Measurements from ENCODE around the gene NUP210L. TPM values are rescaled to one million over a fixed set of nuclear protein-coding genes. Genes with fewer than 3 reads are reported as not detected.
"Not testable (repeated sequence)": the region's sequence is repeated elsewhere in the genome, so short reads cannot be mapped to it uniquely, and the experiment has no call there.

The NUP210L gene
- total and polyA plus RNA-seq, 5 donors = 0.09 to 0.88 (median 0.18) TPM; not detected in 1

- Histone ChIP-seq H3K4me1 (ENCODE audit: control insufficient read depth, insufficient read depth, low read length) (no peaks in the 10 kb centered on the region), H3K9me3 (ENCODE audit: control insufficient read depth, low read length) (no peaks in the 10 kb centered on the region), H3K27ac (ENCODE audit: low read length) (no peak overlapping the region), H3K27me3 (ENCODE audit: control insufficient read depth, insufficient read depth) (no peaks in the 10 kb centered on the region), H3K4me3 (ENCODE audit: low read length) (no peak overlapping the region)
- DNase-seq = no peak
- no peak for ATAC-seq
- intact Hi-C loops (cut with DNase I) = no loop called here
These were observed 15.8 kb upstream of the NUP210L start for GRCh38 chr1:154170547-154171222.

DNA sequence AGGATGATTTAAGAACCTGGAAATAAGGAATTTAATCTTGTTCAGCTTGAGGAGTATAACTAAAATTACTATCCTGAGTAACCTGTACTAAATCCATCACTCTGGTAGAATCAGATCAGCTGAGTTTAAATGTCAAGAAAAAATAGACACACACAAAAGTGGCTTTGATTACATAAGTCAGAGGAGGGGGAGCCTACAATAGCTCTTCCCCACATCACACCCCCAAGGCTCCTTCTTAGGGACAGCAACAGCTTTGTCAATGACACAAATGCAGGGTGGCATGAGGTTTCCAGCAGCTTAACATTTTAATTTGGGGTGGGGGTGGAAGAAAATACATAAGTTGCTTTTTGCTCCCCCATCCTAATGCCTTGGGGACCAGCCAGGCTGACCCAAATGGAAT lies 12.6 kb upstream of the NUP210L start:
- no peak for ATAC-seq
- Histone ChIP-seq H3K9me3 (ENCODE audit: control insufficient read depth, low read length) (no peaks in the 10 kb centered on the region), H3K4me3 (ENCODE audit: low read length) (no peak overlapping the region), H3K4me1 (ENCODE audit: control insufficient read depth, insufficient read depth, low read length) (no peaks in the 10 kb centered on the region), H3K27me3 (ENCODE audit: control insufficient read depth, insufficient read depth) (no peaks in the 10 kb centered on the region), H3K27ac (ENCODE audit: low read length) (no peak overlapping the region)
- intact Hi-C loops (cut with DNase I) = no loop called here
- DNase-seq = no peak

- DNase-seq (no peak), ATAC-seq (peak in 1 of 2 donors; percentile 14)
- Histone ChIP-seq H3K9me3 (ENCODE audit: control insufficient read depth, low read length) (no peaks in the 10 kb centered on the region), H3K27ac (ENCODE audit: low read length) (no peak overlapping the region), H3K4me1 (ENCODE audit: control insufficient read depth, insufficient read depth, low read length) (no peaks in the 10 kb centered on the region), H3K4me3 (ENCODE audit: low read length) (no peak overlapping the region), H3K27me3 (ENCODE audit: control insufficient read depth, insufficient read depth) (no peaks in the 10 kb centered on the region)
- intact Hi-C loops (cut with DNase I) = no loop called here
- WGBS = 71% methylated on average over 1 of the region's 1 CpG
These were observed 11.3 kb upstream of the NUP210L start for GRCh38 chr1:154166207-154166606.

GRCh38 chr1:154159554-154159953 lies 4.7 kb upstream of the NUP210L start:
- Histone ChIP-seq H3K27me3 (ENCODE audit: control insufficient read depth, insufficient read depth) (no peaks in the 10 kb centered on the region), H3K9me3 (ENCODE audit: control insufficient read depth, low read length) (no peaks in the 10 kb centered on the region), H3K4me1 (ENCODE audit: control insufficient read depth, insufficient read depth, low read length) (peaks cover 4% of the 10 kb centered on the region), H3K4me3 (ENCODE audit: low read length) (no peak overlapping the region), H3K27ac (ENCODE audit: low read length) (no peak overlapping the region)
- no peak for ATAC-seq
- DNase-seq = no peak
- intact Hi-C loops (cut with DNase I) = no loop called here

DNA sequence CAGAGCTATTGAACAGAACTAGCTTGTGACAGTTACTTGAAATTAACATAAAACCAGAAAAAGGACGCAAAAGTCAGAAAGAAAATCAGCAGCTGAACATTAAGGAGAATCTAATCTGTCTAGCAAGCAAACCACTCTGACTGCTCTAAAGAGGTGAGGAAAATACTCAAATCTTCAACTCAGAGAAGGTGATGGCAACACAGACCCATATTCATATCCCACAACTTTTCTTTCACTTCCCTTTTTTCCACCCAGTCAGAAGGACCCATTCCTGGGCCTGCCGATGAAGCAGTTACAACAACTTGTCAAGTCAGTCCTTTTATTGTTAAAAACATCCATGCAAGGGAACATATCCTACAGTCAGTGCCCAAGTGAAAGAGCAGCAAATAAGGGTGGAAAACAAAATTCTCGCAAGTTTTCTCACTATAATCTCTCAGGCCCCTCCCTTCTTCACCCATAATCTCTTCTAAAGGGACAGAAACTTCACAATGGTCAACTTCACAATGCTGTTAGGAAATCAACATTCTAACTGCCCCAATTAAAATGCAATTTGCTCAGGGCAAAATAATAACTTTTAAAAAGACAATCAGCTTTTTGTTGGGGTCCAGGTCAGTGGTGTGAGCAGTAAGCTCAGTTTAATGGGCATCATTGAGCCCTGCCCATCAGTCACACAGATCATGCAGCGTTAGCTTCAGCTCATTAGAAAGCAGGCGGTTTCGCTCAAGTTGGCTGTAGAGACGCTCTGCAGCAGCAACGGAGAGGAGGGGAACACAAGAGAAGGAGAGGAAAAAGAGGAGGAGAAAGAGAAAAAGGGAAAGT lies 3.6 kb upstream of the NUP210L start:
- Histone ChIP-seq H3K27ac (ENCODE audit: low read length) (no peak overlapping the region), H3K9me3 (ENCODE audit: control insufficient read depth, low read length) (no peaks in the 10 kb centered on the region), H3K4me1 (ENCODE audit: control insufficient read depth, insufficient read depth, low read length) (peaks cover 4% of the 10 kb centered on the region), H3K4me3 (ENCODE audit: low read length) (no peak overlapping the region), H3K27me3 (ENCODE audit: control insufficient read depth, insufficient read depth) (no peaks in the 10 kb centered on the region)
- no peak for DNase-seq
- 81% methylated on average over 8 of the region's 8 CpGs for WGBS
- no peak for ATAC-seq
- intact Hi-C loops (cut with DNase I) = no loop called here

DNA sequence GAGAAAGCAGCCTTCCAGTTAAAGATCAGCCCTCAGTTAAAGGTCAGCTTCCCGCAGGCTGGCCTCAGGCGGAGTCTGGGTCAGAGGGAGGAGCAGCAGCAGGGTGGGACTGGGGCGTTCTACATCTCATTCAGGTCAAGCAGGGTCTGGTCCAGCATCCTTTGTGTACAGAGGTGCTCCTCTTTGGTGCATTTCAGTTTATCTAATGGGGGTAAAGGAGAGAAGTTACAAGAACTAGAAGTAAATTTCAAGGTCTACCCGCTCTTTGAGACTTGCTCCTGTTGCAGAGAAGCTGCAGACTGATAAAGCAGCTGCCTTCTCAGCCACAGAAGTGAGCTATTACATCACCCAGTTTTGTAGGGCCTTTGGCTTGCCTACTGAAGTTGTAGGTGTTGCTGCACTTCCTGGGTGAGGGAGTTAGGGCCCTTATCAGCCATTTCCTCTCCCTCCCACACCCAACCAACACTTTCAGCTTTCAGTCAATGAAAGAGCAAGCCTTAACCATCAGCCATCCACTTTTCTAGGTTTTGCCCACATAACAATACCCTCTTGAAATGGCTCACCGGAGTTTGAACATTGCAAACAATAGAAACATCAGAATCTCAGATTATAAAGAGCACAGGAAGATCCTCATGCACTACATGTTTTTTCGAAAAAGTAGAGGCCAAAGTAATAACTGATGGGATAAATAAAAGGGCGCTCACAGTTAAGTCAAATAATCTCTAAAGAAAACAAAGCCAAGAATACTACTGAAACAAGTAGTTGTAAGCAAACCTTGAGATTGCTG lies 2.8 kb upstream of the NUP210L start:
- intact Hi-C loops (cut with DNase I) = no loop called here
- Histone ChIP-seq H3K4me1 (ENCODE audit: control insufficient read depth, insufficient read depth, low read length) (peaks cover 4% of the 10 kb centered on the region), H3K27me3 (ENCODE audit: control insufficient read depth, insufficient read depth) (no peaks in the 10 kb centered on the region), H3K27ac (ENCODE audit: low read length) (peak overlapping the region; percentile 48), H3K4me3 (ENCODE audit: low read length) (no peak overlapping the region), H3K9me3 (ENCODE audit: control insufficient read depth, low read length) (no peaks in the 10 kb centered on the region)
- DNase-seq (no peak), ATAC-seq (peak in 1 of 2 donors; percentile 5)
- WGBS = 66% methylated on average over 7 of the region's 7 CpGs

DNA sequence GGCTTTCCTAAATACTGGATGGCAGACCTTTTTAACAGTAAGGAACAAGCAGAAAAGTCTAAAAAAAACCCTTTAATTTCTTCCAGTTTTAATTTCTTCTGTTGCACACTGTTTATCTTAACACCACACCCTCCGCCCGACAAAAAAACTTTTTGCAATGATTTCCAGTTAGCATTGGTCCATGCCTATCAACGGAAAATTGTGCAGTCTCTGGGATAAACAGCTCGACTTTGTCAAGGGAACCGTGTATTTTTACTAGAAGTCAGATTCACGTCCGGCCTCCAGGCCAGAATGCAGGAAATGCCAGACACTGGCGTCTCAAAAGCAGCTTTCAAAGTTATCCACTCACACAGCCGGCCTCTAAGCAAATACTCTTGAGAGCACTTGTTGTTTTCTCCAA lies 378 bp upstream of the NUP210L start:
- Histone ChIP-seq H3K4me1 (ENCODE audit: control insufficient read depth, insufficient read depth, low read length) (peaks cover 4% of the 10 kb centered on the region), H3K27ac (ENCODE audit: low read length) (peak overlapping the region; percentile 29), H3K4me3 (ENCODE audit: low read length) (no peak overlapping the region), H3K27me3 (ENCODE audit: control insufficient read depth, insufficient read depth) (no peaks in the 10 kb centered on the region), H3K9me3 (ENCODE audit: control insufficient read depth, low read length) (no peaks in the 10 kb centered on the region)
- peak in 2 of 3 donors; percentile 33 to 81 for DNase-seq
- ATAC-seq = peak; percentile 76 to 85
- WGBS = 17% methylated on average over 9 of the region's 9 CpGs
- intact Hi-C loops (cut with DNase I) = no loop called here

DNA sequence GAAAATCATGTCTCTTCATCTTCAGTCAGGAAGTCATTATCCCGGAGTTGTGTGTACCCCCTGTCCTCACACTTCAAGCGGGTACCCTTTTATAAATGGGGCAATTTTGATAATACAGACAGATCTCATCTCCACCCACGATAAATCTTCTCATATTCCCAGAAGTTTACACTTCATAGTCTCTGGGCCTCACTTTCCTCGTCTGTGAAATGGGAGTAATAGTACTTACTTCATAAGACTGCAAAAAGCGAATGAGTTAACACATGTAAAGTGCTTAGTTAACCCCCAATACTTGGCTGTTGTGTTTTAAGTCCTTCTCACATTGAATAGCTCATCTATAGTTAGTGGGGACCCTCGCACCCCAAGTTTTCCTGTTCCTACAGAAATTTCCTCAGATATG lies 820 bp downstream of the NUP210L start:
- H3K9me3 ChIP-seq (ENCODE audit: control insufficient read depth, low read length) = no peaks in the 10 kb centered on the region
- H3K27ac ChIP-seq (ENCODE audit: low read length) = no peak overlapping the region
- WGBS = 93% methylated on average over 6 of the region's 6 CpGs
- DNase-seq (no peak), ATAC-seq (no peak)
- H3K4me3 ChIP-seq (ENCODE audit: low read length) = no peak overlapping the region
- peaks cover 4% of the 10 kb centered on the region for H3K4me1 ChIP-seq (ENCODE audit: control insufficient read depth, insufficient read depth, low read length)
- H3K27me3 ChIP-seq (ENCODE audit: control insufficient read depth, insufficient read depth) = no peaks in the 10 kb centered on the region
- intact Hi-C loops (cut with DNase I) = no loop called here

- Histone ChIP-seq H3K4me1 (ENCODE audit: control insufficient read depth, insufficient read depth, low read length) (no peaks in the 10 kb centered on the region), H3K9me3 (ENCODE audit: control insufficient read depth, low read length) (no peaks in the 10 kb centered on the region), H3K27ac (ENCODE audit: low read length) (no peak overlapping the region), H3K4me3 (ENCODE audit: low read length) (no peak overlapping the region), H3K27me3 (ENCODE audit: control insufficient read depth, insufficient read depth) (no peaks in the 10 kb centered on the region)
- intact Hi-C loops (cut with DNase I) = no loop called here
- DNase-seq (no peak), ATAC-seq (no peak)
These were observed 3.6 kb downstream of the NUP210L start for GRCh38 chr1:154151311-154151710.

DNA sequence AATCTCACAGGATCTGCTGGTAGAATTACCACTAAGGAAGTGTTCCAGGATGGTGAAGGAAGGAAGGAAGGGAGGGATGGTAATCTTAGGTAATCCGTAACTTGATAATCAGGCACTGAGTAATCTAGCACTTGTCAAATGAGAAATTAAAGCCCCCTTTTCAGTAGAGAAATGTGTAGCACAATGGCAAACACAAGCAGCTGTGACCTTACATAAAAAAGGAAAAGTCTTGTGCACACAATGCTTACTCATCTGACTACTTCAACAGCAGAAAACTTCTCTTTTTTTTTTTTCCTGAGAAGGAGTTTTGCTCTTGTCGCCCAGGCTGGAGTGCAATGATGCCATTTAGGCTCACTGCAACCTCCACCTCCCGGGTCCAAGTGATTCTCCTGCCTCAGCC lies 6.1 kb downstream of the NUP210L start:
- no peak for ATAC-seq
- no peak overlapping the region for H3K27ac ChIP-seq (ENCODE audit: low read length)

DNA sequence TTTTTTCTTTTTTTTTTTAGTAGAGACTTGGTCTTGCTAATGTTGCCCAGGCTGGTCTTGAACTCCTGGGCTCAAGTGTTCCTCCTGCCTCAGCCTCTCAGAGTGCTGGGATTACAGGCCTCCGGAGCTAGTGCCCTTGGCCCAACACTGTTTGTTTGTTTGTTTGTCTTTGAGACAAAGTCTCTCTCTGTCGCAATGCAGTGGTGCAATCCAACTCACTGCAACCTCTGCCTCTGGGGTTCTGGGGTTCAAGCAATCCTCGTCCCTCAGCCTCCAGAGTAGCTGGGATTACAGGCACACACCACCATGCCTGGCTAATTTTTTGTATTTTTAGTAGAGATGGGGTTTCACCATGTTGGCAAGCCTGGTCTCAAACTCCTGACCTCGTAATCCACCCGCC lies 7.4 kb downstream of the NUP210L start:
- not testable (repeated sequence) for DNase-seq
- WGBS = 87% methylated on average over 5 of the region's 5 CpGs

More for the DNA sequence above, 6.1 kb downstream of the NUP210L start:
- no peaks in the 10 kb centered on the region for H3K4me1 ChIP-seq (ENCODE audit: control insufficient read depth, insufficient read depth, low read length)
- H3K4me3 ChIP-seq (ENCODE audit: low read length) = no peak overlapping the region
- intact Hi-C loops (cut with DNase I) = no loop called here
- DNase-seq = no peak
- no peaks in the 10 kb centered on the region for H3K27me3 ChIP-seq (ENCODE audit: control insufficient read depth, insufficient read depth)
- WGBS = 67% methylated on average over 3 of the region's 3 CpGs
- H3K9me3 ChIP-seq (ENCODE audit: control insufficient read depth, low read length) = no peaks in the 10 kb centered on the region

More for the DNA sequence above, 7.4 kb downstream of the NUP210L start:
- H3K27ac ChIP-seq (ENCODE audit: low read length); H3K9me3 ChIP-seq (ENCODE audit: control insufficient read depth, low read length); H3K4me3 ChIP-seq (ENCODE audit: low read length); ATAC-seq; H3K27me3 ChIP-seq (ENCODE audit: control insufficient read depth, insufficient read depth); H3K4me1 ChIP-seq (ENCODE audit: control insufficient read depth, insufficient read depth, low read length); intact Hi-C loops (cut with DNase I): not testable (repeated sequence)
